Dendritic cell treated with granulocyte-macrophage colony-stimulating factor and Interleukin-4, amounts not matched to agents 40 ng/mL and 50 ng/mL, for 4 days (primary cell): ENCODE measurements around the gene SETBP1.

Experiments used
- H3K27ac Mint-ChIP-seq: one replicate; pipeline ENCODE4 v1.8.0; 2022; ENCODE audit warnings: mild to moderate bottlenecking, mixed read lengths
- H3K27me3 Mint-ChIP-seq: one replicate; pipeline ENCODE4 v1.8.0; 2022; ENCODE audit warnings: mild to moderate bottlenecking, mixed read lengths
- H3K36me3 Mint-ChIP-seq: one replicate; pipeline ENCODE4 v1.8.0; 2022; ENCODE audit warnings: low read depth, mixed read lengths
- H3K4me1 Mint-ChIP-seq: one replicate; pipeline ENCODE4 v1.8.0; 2022; ENCODE audit warnings: low read depth, mixed read lengths
- H3K4me3 Mint-ChIP-seq: one replicate; pipeline ENCODE4 v1.8.0; 2022; ENCODE audit warnings: mild to moderate bottlenecking, moderate library complexity, mixed read lengths
- H3K9me3 Mint-ChIP-seq: one replicate; pipeline ENCODE4 v1.8.0; 2022; ENCODE audit warnings: mixed read lengths
- intact Hi-C: fragments of 100-400 bp; cut with micrococcal nuclease; formaldehyde crosslinking; loops from one replicate; pipeline ENCODE4 v1.15.0; 2022

Gene SETBP1

DNA sequence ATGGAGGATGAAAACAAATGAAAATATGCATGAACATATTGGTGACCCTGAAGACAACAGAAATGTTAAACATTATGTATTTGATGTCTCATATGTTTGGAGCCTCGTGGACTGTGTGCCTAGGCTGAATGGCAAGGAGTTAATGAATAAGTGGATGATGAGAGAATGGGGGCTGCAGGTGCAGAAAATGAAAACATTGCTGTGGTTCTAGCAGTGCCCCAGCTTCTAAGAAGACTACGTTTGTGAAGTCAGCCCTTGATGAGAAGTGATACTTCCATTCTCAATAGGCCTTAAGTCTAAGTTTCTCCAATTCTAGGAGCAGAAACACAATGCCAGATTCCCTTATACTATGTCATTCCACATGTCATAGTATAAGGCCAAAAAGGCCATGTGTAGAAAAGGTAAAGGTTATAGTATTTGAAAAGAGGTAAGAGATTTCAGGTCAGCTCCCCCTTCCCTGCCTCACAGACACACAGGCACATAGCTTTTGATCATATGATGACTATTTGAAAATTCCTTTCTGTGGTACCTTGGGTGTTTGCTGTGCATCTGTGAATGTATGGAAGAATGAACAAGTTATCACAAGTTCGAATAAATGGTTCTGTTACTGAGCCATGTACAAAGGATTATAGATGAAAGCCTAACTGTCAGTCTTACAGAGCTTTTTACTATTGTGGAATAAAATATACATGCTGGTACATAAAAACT, 280.8 kb downstream of the SETBP1 start:
- H3K27ac Mint-ChIP-seq: no peak overlapping the region
- H3K4me1 Mint-ChIP-seq: no peaks in the 10 kb centered on the region
- H3K36me3 Mint-ChIP-seq: no peaks in the 10 kb centered on the region
- intact Hi-C loops: no loop called here
- H3K9me3 Mint-ChIP-seq: no peaks in the 10 kb centered on the region
- H3K4me3 Mint-ChIP-seq: no peak overlapping the region
- H3K27me3 Mint-ChIP-seq: no peaks in the 10 kb centered on the region

DNA sequence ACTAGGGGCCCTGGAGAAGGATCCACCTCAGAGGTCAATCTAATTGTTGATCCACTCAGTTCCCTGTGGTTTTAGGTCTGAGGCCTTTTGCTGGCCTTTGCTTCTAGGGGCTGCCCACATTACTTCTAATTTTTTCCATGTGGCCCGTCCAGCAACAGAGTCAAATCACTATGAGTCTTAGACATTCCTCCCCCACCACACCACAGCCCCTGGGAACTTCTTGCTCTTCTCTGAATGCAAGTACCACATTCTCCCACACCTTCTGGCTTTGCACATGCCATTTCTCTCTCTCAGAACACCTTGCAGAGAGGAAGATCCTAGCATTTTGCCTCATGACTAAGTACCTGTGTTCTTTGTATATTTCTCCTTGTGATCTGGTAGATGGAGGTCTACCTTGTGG, 286.9 kb downstream of the SETBP1 start:
- H3K4me1 Mint-ChIP-seq: peaks cover 5% of the 10 kb centered on the region
- H3K4me3 Mint-ChIP-seq: no peak overlapping the region
- H3K36me3 Mint-ChIP-seq: no peaks in the 10 kb centered on the region
- no peak overlapping the region for H3K27ac Mint-ChIP-seq
- H3K27me3 Mint-ChIP-seq: no peaks in the 10 kb centered on the region
- intact Hi-C loops: no loop called here
- H3K9me3 Mint-ChIP-seq: no peaks in the 10 kb centered on the region

DNA sequence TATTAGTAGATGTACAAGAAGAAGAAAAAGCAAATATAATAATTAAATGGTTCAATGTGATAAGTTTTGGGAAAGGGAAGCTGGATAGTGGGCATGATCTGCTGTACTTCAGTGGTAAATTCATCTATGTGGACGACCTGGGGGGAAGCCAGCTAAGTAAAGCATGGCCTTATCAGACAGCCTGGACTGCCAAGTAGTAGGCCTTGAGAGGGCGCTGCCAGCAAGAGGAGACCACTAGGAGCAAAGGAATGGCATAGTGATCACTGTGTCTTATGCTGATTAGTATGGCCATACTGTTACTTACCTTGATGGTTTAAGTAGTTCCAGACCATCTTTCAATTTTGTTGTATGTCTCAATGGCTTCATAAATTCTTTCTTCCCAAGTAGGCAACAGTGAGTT, 287.6 kb downstream of the SETBP1 start:
- H3K27me3 Mint-ChIP-seq: no peaks in the 10 kb centered on the region
- intact Hi-C loops: no loop called here
- H3K27ac Mint-ChIP-seq: no peak overlapping the region
- no peaks in the 10 kb centered on the region for H3K36me3 Mint-ChIP-seq
- no peak overlapping the region for H3K4me3 Mint-ChIP-seq
- peaks cover 5% of the 10 kb centered on the region for H3K4me1 Mint-ChIP-seq
- H3K9me3 Mint-ChIP-seq: no peaks in the 10 kb centered on the region

- Mint-ChIP-seq H3K4me1 (peaks cover 5% of the 10 kb centered on the region), H3K4me3 (no peak overlapping the region), H3K27me3 (no peaks in the 10 kb centered on the region), H3K9me3 (no peaks in the 10 kb centered on the region), H3K27ac (no peak overlapping the region), H3K36me3 (no peaks in the 10 kb centered on the region)
- intact Hi-C loops: no loop called here
Observed at GRCh38 chr18:44969214-44969795, 288.6 kb downstream of the SETBP1 start.

GRCh38 chr18:44973282-44973681, 292.6 kb downstream of the SETBP1 start:
- Mint-ChIP-seq H3K27me3 (no peaks in the 10 kb centered on the region), H3K27ac (no peak overlapping the region), H3K4me3 (no peak overlapping the region), H3K36me3 (no peaks in the 10 kb centered on the region), H3K9me3 (no peaks in the 10 kb centered on the region), H3K4me1 (peaks cover 5% of the 10 kb centered on the region)
- intact Hi-C loops: no loop called here

DNA sequence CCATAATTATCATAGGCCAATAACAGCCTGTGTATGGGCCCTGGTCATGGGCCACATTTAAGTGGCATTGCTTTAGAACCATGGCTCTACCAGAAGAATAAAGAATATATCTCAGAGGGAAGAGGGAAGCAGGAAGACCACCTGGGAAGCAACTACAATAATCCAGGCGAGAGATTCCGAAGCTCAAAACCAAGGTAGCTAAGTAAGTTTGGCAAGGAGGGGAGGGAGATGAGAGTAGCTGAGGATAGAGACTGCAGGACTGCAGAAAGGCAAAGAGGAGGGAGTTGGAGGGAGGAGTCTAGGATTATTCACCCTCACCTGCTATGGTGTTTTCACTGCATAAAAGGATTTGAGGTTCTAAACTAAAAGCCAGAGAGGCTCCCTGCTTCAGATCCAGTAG, 293.5 kb downstream of the SETBP1 start:
- H3K4me1 Mint-ChIP-seq: peaks cover 5% of the 10 kb centered on the region
- H3K27me3 Mint-ChIP-seq: no peaks in the 10 kb centered on the region
- no peaks in the 10 kb centered on the region for H3K9me3 Mint-ChIP-seq
- no peak overlapping the region for H3K27ac Mint-ChIP-seq
- no peaks in the 10 kb centered on the region for H3K36me3 Mint-ChIP-seq
- intact Hi-C loops: no loop called here
- no peak overlapping the region for H3K4me3 Mint-ChIP-seq

GRCh38 chr18:44977856-44978255, 297.2 kb downstream of the SETBP1 start:
- no peak overlapping the region for H3K4me3 Mint-ChIP-seq
- intact Hi-C loops: no loop called here
- no peaks in the 10 kb centered on the region for H3K27me3 Mint-ChIP-seq
- H3K36me3 Mint-ChIP-seq: no peaks in the 10 kb centered on the region
- H3K9me3 Mint-ChIP-seq: no peaks in the 10 kb centered on the region
- H3K27ac Mint-ChIP-seq: no peak overlapping the region
- H3K4me1 Mint-ChIP-seq: peaks cover 13% of the 10 kb centered on the region

GRCh38 chr18:44979748-44980147, 299.1 kb downstream of the SETBP1 start:
- Mint-ChIP-seq H3K4me1 (peaks cover 13% of the 10 kb centered on the region), H3K4me3 (no peak overlapping the region), H3K36me3 (no peaks in the 10 kb centered on the region), H3K9me3 (no peaks in the 10 kb centered on the region), H3K27ac (peak overlapping the region; percentile 69), H3K27me3 (no peaks in the 10 kb centered on the region)
- intact Hi-C loops: no loop called here

- Mint-ChIP-seq H3K4me1 (peaks cover 13% of the 10 kb centered on the region), H3K27me3 (no peaks in the 10 kb centered on the region), H3K27ac (peak overlapping the region; percentile 57), H3K4me3 (no peak overlapping the region), H3K36me3 (no peaks in the 10 kb centered on the region), H3K9me3 (no peaks in the 10 kb centered on the region)
- intact Hi-C loops: no loop called here
Observed at GRCh38 chr18:44981121-44981520, 300.4 kb downstream of the SETBP1 start.

GRCh38 chr18:44986933-44987332, 306.2 kb downstream of the SETBP1 start:
- peaks cover 8% of the 10 kb centered on the region for H3K4me1 Mint-ChIP-seq
- intact Hi-C loops: no loop called here
- H3K9me3 Mint-ChIP-seq: no peaks in the 10 kb centered on the region
- H3K27ac Mint-ChIP-seq: no peak overlapping the region
- no peak overlapping the region for H3K4me3 Mint-ChIP-seq
- no peaks in the 10 kb centered on the region for H3K27me3 Mint-ChIP-seq
- H3K36me3 Mint-ChIP-seq: no peaks in the 10 kb centered on the region

DNA sequence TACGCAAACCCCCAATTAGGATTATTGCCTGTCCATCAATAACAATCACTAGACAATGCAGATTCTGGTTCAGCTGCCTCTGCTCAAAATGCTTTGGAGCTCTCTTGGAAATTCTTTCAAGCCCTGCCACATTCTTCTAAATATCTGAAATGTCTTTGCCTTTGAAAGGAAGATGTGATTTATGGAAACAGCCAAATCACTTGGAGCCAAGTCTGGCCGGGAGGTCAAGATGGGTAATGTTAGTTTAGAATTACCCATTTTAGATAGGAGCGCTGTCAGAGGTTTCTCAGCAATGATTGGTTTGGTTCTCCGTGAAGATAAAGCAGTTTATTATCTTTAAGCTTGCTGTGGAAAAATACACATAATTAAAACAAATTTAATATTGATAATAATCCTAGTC, 306.7 kb downstream of the SETBP1 start:
- Mint-ChIP-seq H3K4me1 (peaks cover 8% of the 10 kb centered on the region), H3K27me3 (no peaks in the 10 kb centered on the region), H3K27ac (no peak overlapping the region), H3K36me3 (no peaks in the 10 kb centered on the region), H3K4me3 (no peak overlapping the region), H3K9me3 (no peaks in the 10 kb centered on the region)
- intact Hi-C loops: no loop called here

GRCh38 chr18:44988821-44989587, 308.3 kb downstream of the SETBP1 start:
- Mint-ChIP-seq H3K4me3 (no peak overlapping the region), H3K9me3 (no peaks in the 10 kb centered on the region), H3K4me1 (peaks cover 8% of the 10 kb centered on the region), H3K27ac (no peak overlapping the region), H3K36me3 (no peaks in the 10 kb centered on the region), H3K27me3 (no peaks in the 10 kb centered on the region)
- intact Hi-C loops: no loop called here

- intact Hi-C loops: no loop called here
- Mint-ChIP-seq H3K36me3 (no peaks in the 10 kb centered on the region), H3K9me3 (no peaks in the 10 kb centered on the region), H3K27ac (no peak overlapping the region), H3K4me1 (peaks cover 10% of the 10 kb centered on the region), H3K27me3 (no peaks in the 10 kb centered on the region), H3K4me3 (no peak overlapping the region)
Observed at GRCh38 chr18:44996261-44996660, 315.6 kb downstream of the SETBP1 start.

- no peak overlapping the region for H3K27ac Mint-ChIP-seq
- peaks cover 10% of the 10 kb centered on the region for H3K4me1 Mint-ChIP-seq
- no peak overlapping the region for H3K4me3 Mint-ChIP-seq
- intact Hi-C loops: no loop called here
- no peaks in the 10 kb centered on the region for H3K9me3 Mint-ChIP-seq
- no peaks in the 10 kb centered on the region for H3K27me3 Mint-ChIP-seq
- H3K36me3 Mint-ChIP-seq: no peaks in the 10 kb centered on the region
Observed at GRCh38 chr18:44997174-44997573, 316.5 kb downstream of the SETBP1 start.
